ENCODE data around the gene TTLL7.
"Not testable (repeated sequence)": the region's sequence is repeated elsewhere in the genome, so short reads cannot be mapped to it uniquely, and the experiment has no call there.

The TTLL7 gene

GRCh38 chr1:83931658-83932253 is 67.2 kb downstream of the TTLL7 start:
- DNase-seq (ENCODE audit: low read depth in 2 of 2): peak; percentile 9 to 13

DNA sequence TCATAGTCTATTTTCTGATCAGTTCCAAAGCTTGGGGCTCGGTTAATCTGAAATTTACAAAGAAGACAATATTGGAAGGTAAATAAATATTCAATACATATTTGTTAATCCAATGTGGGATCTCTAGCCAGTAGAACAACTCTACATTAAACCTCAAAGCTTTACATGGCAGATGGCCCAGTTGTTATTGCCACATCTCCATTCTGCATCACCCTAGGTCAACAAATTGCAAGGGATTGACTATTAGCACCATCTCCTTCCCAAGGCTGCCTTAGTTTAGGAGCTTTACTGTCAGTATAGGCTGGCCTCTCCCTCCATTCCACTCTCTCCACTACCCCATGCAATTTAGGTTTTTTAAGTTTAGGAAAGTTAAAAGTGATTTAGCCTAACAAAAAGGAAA is 69.7 kb downstream of the TTLL7 start:
- DNase-seq (ENCODE audit: low read depth in 2 of 2): peak; percentile 15 to 24

DNA sequence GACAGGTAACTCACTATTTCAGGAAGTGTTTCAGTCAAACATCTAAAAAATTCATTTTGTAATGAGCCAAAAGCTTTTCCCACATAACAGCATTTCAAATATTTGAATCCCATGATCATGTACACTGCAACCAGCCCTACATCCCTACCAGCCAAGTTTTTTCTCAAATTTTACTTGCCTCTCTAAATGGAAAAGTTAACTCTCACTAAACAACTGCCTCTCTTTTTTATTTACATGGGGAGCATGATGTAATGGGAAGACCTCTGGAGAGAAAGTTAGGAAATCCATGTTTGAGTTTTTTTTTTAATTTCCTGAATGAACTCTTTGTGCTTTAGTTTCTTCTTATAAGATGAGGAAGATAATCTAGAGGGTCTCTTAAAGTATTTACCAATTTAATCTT is 70.5 kb downstream of the TTLL7 start:
- DNase-seq (ENCODE audit: low read depth in 2 of 2): no peak

GRCh38 chr1:83927701-83928100 is 71.2 kb downstream of the TTLL7 start:
- no peak for DNase-seq (ENCODE audit: low read depth in 2 of 2)

GRCh38 chr1:83927061-83927460 is 71.9 kb downstream of the TTLL7 start:
- DNase-seq (ENCODE audit: low read depth in 2 of 2): no peak

- no peak for DNase-seq (ENCODE audit: low read depth in 2 of 2)
Observed at GRCh38 chr1:83923553-83923952, 75.4 kb downstream of the TTLL7 start.

GRCh38 chr1:83922431-83922830 is 76.5 kb downstream of the TTLL7 start:
- no peak for DNase-seq (ENCODE audit: low read depth in 2 of 2)

DNA sequence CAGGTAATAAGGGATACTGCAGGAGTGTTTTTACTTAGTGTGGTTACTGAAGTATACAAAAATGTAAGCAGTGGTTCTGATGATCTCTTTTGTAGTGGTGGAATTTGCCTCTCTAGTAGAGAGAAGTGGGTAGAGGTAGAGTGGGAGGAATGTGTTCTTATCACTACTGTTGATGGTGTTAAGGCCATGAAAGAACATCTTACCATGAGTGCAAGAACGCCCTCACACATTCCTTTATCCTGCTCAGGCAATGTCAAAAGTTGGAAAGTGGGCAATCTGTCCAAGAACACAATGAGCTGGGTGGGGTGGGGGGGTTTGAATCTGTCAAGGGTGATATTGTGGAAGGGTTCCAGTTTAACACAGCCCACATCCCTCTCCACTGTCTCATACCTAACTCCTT is 78.6 kb downstream of the TTLL7 start:
- DNase-seq (ENCODE audit: low read depth in 2 of 2): no peak

GRCh38 chr1:83919872-83920271 is 79.1 kb downstream of the TTLL7 start:
- no peak for DNase-seq (ENCODE audit: low read depth in 2 of 2)

GRCh38 chr1:83918688-83919285 is 80.1 kb downstream of the TTLL7 start:
- DNase-seq (ENCODE audit: low read depth in 2 of 2): no peak

- DNase-seq (ENCODE audit: low read depth in 2 of 2): no peak
Observed at GRCh38 chr1:83917959-83918358, 81.0 kb downstream of the TTLL7 start.

DNA sequence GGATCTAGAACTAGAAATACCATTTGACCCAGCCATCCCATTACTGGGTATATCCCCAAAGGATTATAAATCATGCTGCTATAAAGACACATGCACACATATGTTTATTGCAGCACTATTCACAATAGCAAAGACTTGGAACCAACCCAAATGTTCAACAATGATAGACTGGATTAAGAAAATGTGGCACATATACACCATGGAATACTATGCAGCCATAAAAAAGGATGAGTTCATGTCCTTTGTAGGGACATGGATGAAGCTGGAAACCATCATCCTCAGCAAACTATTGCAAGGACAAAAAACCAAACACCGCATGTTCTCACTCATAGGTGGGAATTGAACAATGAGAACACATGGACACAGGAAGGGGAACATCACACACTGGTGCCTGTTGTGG is 82.8 kb downstream of the TTLL7 start:
- DNase-seq (ENCODE audit: low read depth in 2 of 2): not testable (repeated sequence)

DNA sequence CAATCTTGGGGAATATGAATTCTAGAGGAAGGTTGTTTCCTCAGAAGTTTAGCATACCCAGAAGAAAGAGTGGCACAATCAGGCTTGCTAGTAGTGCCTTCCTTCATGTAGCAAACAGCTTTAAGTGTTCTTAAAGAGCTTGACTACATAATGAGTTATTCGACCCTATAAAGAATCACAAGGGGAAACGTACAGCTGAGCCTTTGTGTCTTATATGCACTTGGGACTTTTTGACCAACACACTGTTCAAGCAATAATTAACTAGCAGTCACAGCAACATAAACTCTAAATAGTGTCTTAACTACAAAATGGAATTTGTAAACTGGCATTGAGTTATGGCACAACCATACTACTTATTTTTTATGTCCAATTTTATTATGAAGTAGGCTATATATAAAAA is 86.1 kb downstream of the TTLL7 start:
- no peak for DNase-seq (ENCODE audit: low read depth in 2 of 2)

DNA sequence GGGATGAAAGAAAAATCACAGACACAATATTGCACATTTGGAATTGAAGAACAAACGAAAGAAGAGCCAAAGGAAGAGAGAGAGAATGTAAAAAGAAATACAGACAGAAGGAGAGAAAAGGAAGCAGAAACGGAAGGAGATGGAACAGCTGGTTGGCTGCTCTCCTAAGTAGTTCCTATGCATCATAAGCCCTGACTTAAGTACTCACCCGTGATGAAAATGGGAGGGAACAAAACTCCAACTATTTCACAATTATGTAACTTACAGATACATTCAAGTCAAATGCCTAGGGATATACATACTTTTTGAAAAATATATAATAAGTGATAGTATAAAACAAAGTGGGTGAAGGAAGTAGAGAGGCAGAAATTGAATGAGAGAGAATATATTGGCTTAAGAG is 88.5 kb downstream of the TTLL7 start:
- DNase-seq (ENCODE audit: low read depth in 2 of 2): peak in 1 of 2 experiments; percentile 13

- no peak for DNase-seq (ENCODE audit: low read depth in 2 of 2)
Observed at GRCh38 chr1:83909687-83910086, 89.2 kb downstream of the TTLL7 start.

- DNase-seq (ENCODE audit: low read depth in 2 of 2): no peak
Observed at GRCh38 chr1:83905315-83905907, 93.5 kb downstream of the TTLL7 start.

DNA sequence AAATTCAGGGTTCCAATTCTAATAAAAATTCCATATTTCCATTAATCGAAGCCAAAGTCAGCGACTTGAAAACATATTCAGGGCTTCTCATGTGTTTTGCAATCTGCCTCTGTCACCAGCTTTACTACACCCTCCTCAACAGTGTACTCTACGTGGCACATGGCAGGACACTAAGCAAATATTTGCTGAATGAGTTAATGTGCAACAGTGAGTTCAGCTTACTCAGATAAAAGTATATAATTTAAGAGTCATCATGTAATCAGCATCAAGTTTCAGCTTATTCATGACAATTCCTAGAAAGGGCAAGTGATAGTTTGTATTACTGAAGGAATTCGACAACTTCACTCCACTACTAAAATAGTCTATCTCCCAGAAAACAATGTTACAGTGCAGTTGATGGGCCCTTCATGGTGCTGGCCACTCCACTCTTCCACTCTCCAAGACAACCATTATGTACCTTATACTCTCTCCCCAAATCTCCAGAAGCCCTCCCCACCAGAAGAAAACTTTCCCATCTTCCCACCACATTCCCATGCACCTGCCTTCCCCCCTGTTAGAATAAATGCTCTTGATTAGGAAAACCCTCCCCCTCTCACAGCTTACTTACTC is 97.3 kb downstream of the TTLL7 start:
- peak; percentile 44 to 61 for DNase-seq (ENCODE audit: low read depth in 2 of 2)

DNA sequence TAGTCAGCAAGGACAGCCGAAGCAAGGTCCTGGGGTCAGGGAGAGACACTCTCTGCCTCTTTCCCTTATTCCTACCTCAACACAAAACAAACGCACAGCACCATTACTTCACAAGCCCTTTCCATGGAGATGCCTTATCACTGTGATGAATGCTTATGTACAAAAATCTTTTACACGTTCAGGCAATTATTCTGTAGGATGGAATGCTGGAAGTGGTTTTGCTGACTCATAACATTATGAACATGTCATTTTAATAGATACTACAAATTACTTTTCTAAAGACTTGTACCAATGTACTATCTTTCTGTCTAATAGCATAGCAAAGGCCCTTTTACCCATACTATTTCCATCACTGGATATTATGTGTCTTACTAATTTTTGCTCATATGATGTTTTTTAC is 98.4 kb downstream of the TTLL7 start:
- peak; percentile 42 to 61 for DNase-seq (ENCODE audit: low read depth in 2 of 2)

- DNase-seq (ENCODE audit: low read depth in 2 of 2): no peak
Observed at GRCh38 chr1:83897516-83897915, 101.4 kb downstream of the TTLL7 start.

GRCh38 chr1:83896299-83896698 is 102.6 kb downstream of the TTLL7 start:
- DNase-seq (ENCODE audit: low read depth in 2 of 2): no peak

DNA sequence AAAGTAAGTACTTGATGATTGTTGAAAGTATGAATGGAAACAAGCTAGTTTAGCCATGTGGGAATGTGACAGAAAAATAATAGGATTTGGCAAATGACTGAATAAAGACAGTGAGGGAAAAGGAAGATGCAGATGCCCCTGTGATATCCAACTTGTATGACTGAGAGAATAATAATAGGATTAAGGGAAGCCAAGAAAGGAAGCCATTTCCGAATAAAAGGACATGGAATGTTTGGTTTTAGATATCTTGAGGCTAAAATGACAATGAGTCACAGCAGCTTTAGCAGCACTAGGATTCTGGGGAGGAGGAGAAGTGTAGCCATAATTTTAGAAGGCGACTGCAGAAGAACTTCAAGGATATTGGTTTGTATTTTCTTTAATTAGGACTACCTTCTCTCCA is 109.2 kb downstream of the TTLL7 start:
- no peak for DNase-seq (ENCODE audit: low read depth in 2 of 2)

DNA sequence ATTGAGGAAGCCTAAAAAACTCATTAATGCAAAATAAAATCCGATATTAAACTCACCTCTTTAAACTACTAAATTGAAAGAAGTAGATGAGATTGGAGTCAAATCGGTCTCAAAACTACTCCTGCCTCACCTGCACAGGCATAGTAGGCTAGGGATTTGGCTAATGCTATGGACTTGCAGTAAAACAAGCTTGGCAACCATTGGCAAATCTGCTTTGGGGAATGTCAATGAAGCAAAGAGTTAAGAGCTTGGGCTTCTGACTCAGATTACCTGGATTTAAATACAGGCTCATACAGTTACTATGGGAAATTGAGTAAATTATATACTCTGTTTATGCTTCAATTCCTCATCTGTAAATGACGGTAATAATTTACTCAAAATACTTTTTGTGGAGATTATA is 111.4 kb downstream of the TTLL7 start:
- no peak for DNase-seq (ENCODE audit: low read depth in 2 of 2)

DNA sequence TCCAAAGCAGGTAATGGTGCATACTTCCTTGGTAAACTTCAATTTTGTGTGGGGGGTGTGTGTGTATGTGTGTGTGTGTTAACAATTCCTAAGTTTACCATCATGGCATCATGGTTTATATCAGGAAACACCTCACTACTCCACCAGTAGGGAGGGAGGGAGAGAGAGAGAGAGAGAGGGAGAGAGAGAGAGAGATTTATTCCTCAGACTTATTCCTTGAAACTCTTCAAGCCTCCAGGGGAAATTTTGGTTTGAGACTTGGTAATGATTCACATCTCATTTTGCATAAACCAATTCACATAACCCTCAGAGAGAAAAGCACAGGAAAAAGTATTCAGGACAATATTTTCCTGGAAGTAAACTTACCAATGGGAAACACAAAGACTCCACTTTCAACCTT is 115.0 kb downstream of the TTLL7 start:
- no peak for DNase-seq (ENCODE audit: low read depth in 2 of 2)

All from fibroblast of skin of left biceps (primary cell).